Mesenchymal stem cell (in vitro differentiated cells and primary cell): ENCODE results near the gene STK24.

Experiments used
- DNase-seq: peaks from one replicate; pipeline ENCODE4 v3.0.0-alpha.2; 2013
- H2AFZ ChIP-seq: one replicate; pipeline ENCODE4 v1.6.1; 2013; ENCODE audit warnings: low read depth, mild to moderate bottlenecking, control low read depth, inconsistent platforms, low read length, moderate library complexity
- H2AK5ac ChIP-seq: 2 replicates; pipeline ENCODE4 v1.6.1; 2013; ENCODE audit warnings: low read length, moderate library complexity, mild to moderate bottlenecking, inconsistent platforms; ENCODE audit not compliant: severe bottlenecking
- H2BK120ac ChIP-seq: one replicate; pipeline ENCODE4 v1.6.1; 2013; ENCODE audit warnings: low read depth, mild to moderate bottlenecking, inconsistent platforms, low read length, moderate library complexity
- H2BK12ac ChIP-seq, 2 experiments: one replicate each; pipeline ENCODE4 v1.6.1; 2013; ENCODE audit warnings: inconsistent platforms in 2 of 2, low read length in 2 of 2, mild to moderate bottlenecking in 2 of 2, moderate library complexity in 2 of 2, control low read depth in 1 of 2
- H2BK15ac ChIP-seq: one replicate; pipeline ENCODE4 v1.6.1; 2013; ENCODE audit warnings: mild to moderate bottlenecking, low read depth, inconsistent platforms; ENCODE audit not compliant: poor library complexity, severe bottlenecking
- H2BK5ac ChIP-seq: 2 replicates; pipeline ENCODE4 v1.6.1; 2013; ENCODE audit warnings: low read depth, mild to moderate bottlenecking, low read length, control low read depth, inconsistent platforms; ENCODE audit not compliant: poor library complexity, severe bottlenecking
- H3K14ac ChIP-seq, 2 experiments: one replicate each; pipeline ENCODE4 v1.6.1; 2013; ENCODE audit warnings: inconsistent platforms in 2 of 2, low read length in 2 of 2, control low read depth in 1 of 2, mild to moderate bottlenecking in 1 of 2, moderate library complexity in 1 of 2
- H3K18ac ChIP-seq, 2 experiments: one replicate each; pipeline ENCODE4 v1.6.1; 2013; ENCODE audit warnings: inconsistent platforms in 2 of 2, low read length in 2 of 2, control low read depth in 1 of 2, low read depth in 1 of 2, mild to moderate bottlenecking in 1 of 2
- H3K23ac ChIP-seq, 2 experiments: one replicate each; pipeline ENCODE4 v1.6.1; 2013; ENCODE audit warnings: inconsistent platforms in 2 of 2, low read length in 2 of 2, mild to moderate bottlenecking in 2 of 2, moderate library complexity in 2 of 2, control low read depth in 1 of 2
- H3K27ac ChIP-seq: 2 replicates; pipeline ENCODE4 v1.5.1; 2013; ENCODE audit warnings: mild to moderate bottlenecking, moderate library complexity, low read length, control low read depth, inconsistent platforms; ENCODE audit not compliant: poor library complexity, severe bottlenecking
- H3K27me3 ChIP-seq, 2 experiments: 2 replicates each; pipeline versions ENCODE4 v1.6.1 to v1.7.0; 2013; ENCODE audit warnings: low read length in 2 of 2, mild to moderate bottlenecking in 2 of 2, moderate library complexity in 2 of 2, control low read depth in 1 of 2, inconsistent platforms in 1 of 2; ENCODE audit not compliant: control insufficient read depth in 1 of 2, insufficient read depth in 1 of 2
- H3K36me3 ChIP-seq, 2 experiments: 2 replicates each; pipeline versions ENCODE4 v1.6.1 to v1.7.0; 2013; ENCODE audit warnings: low read length in 2 of 2, control low read depth in 1 of 2, inconsistent platforms in 1 of 2, low read depth in 1 of 2, mild to moderate bottlenecking in 1 of 2; ENCODE audit not compliant: insufficient read depth in 2 of 2, control insufficient read depth in 1 of 2
- H3K4ac ChIP-seq, 2 experiments: one replicate each; pipeline ENCODE4 v1.6.1; 2013; ENCODE audit warnings: inconsistent platforms in 2 of 2, low read length in 2 of 2, mild to moderate bottlenecking in 2 of 2, moderate library complexity in 2 of 2, control low read depth in 1 of 2, low read depth in 1 of 2
- H3K4me1 ChIP-seq: 2 replicates; pipeline ENCODE4 v1.6.1; 2013; ENCODE audit warnings: low read depth, low read length, control low read depth; ENCODE audit not compliant: control insufficient read depth, insufficient read depth
- H3K4me2 ChIP-seq: 2 replicates; pipeline ENCODE4 v1.6.1; 2013; ENCODE audit warnings: low read length, mild to moderate bottlenecking, inconsistent platforms; ENCODE audit not compliant: poor library complexity, severe bottlenecking
- H3K4me3 ChIP-seq, 2 experiments: 2 replicates each; pipeline versions ENCODE4 v1.5.1 to v1.7.0; 2013; ENCODE audit warnings: low read length in 2 of 2, mild to moderate bottlenecking in 2 of 2, control low read depth in 1 of 2, low read depth in 1 of 2; ENCODE audit not compliant: insufficient read depth in 1 of 2
- H3K79me1 ChIP-seq: replicated peaks from 2 replicates; pipeline ENCODE4 v1.6.1; 2013; ENCODE audit warnings: mild to moderate bottlenecking, control low read depth, low read length, inconsistent platforms; ENCODE audit not compliant: poor library complexity, severe bottlenecking
- H3K9ac ChIP-seq: 2 replicates; pipeline ENCODE4 v1.7.0; 2013; ENCODE audit warnings: mild to moderate bottlenecking, low read length, moderate library complexity
- H3K9me3 ChIP-seq: 2 replicates; pipeline ENCODE4 v1.7.0; 2013; ENCODE audit warnings: mild to moderate bottlenecking, low read length; ENCODE audit not compliant: control insufficient read depth
- H4K8ac ChIP-seq: one replicate; pipeline ENCODE4 v1.6.1; 2013; ENCODE audit warnings: inconsistent platforms, mild to moderate bottlenecking, low read length, moderate library complexity
- H4K91ac ChIP-seq: one replicate; pipeline ENCODE4 v1.6.1; 2013; ENCODE audit warnings: mild to moderate bottlenecking, low read length, inconsistent platforms
- WGBS: methylation state at CpG from one replicate; pipeline ENCODE4 v1.1.7; 2013; ENCODE audit warnings: mixed read lengths; 5-methylcytosine and 5-hydroxymethylcytosine counted together

STK24 gene

GRCh38 chr13:98410612-98411011 lies 166.3 kb downstream of the STK24 start:
- no peak overlapping the region for H4K8ac ChIP-seq
- H2BK120ac ChIP-seq = no peak overlapping the region
- peaks cover 25% of the 10 kb centered on the region for H3K79me1 ChIP-seq
- no peak overlapping the region for H2AFZ ChIP-seq
- no peaks in the 10 kb centered on the region for H3K9me3 ChIP-seq
- H3K4me1 ChIP-seq = no peaks in the 10 kb centered on the region
- no peak overlapping the region for H3K4me3 ChIP-seq
- no peak overlapping the region for H3K27ac ChIP-seq
- H3K4me2 ChIP-seq = no peak overlapping the region
- no peak overlapping the region for H3K9ac ChIP-seq
- no peaks in the 10 kb centered on the region for H3K27me3 ChIP-seq
- WGBS = 93% methylated on average over 10 of the region's 11 CpGs
- H3K4ac ChIP-seq = no peak overlapping the region
- H4K91ac ChIP-seq = no peak overlapping the region
- H2BK15ac ChIP-seq = no peak overlapping the region
- no peak overlapping the region for H2BK5ac ChIP-seq
- no peak overlapping the region for H2BK12ac ChIP-seq
- peaks cover 53 to 66% of the 10 kb centered on the region in 2 experiments for H3K36me3 ChIP-seq
- H3K18ac ChIP-seq = no peak overlapping the region
- H3K23ac ChIP-seq = no peak overlapping the region
- H3K14ac ChIP-seq = no peak overlapping the region
- no peak overlapping the region for H2AK5ac ChIP-seq
- no peak for DNase-seq

- no peak overlapping the region for H4K91ac ChIP-seq
- H2BK12ac ChIP-seq = no peak overlapping the region
- no peak overlapping the region for H2BK5ac ChIP-seq
- no peak for DNase-seq
- H3K4ac ChIP-seq = no peak overlapping the region
- H3K4me2 ChIP-seq = no peak overlapping the region
- no peaks in the 10 kb centered on the region for H3K27me3 ChIP-seq
- peaks cover 42 to 53% of the 10 kb centered on the region in 2 experiments for H3K36me3 ChIP-seq
- H3K18ac ChIP-seq = no peak overlapping the region
- no peak overlapping the region for H3K14ac ChIP-seq
- no peak overlapping the region for H3K4me3 ChIP-seq
- WGBS = 93% methylated on average over 5 of the region's 13 CpGs
- no peak overlapping the region for H4K8ac ChIP-seq
- no peaks in the 10 kb centered on the region for H3K4me1 ChIP-seq
- no peak overlapping the region for H2AK5ac ChIP-seq
- H2BK15ac ChIP-seq = no peak overlapping the region
- no peaks in the 10 kb centered on the region for H3K9me3 ChIP-seq
- H2BK120ac ChIP-seq = no peak overlapping the region
- H2AFZ ChIP-seq = no peak overlapping the region
- H3K79me1 ChIP-seq = peaks cover 15% of the 10 kb centered on the region
- no peak overlapping the region for H3K27ac ChIP-seq
- H3K23ac ChIP-seq = no peak overlapping the region
- no peak overlapping the region for H3K9ac ChIP-seq
Measured at GRCh38 chr13:98409281-98409680, 167.6 kb downstream of the STK24 start.

DNA sequence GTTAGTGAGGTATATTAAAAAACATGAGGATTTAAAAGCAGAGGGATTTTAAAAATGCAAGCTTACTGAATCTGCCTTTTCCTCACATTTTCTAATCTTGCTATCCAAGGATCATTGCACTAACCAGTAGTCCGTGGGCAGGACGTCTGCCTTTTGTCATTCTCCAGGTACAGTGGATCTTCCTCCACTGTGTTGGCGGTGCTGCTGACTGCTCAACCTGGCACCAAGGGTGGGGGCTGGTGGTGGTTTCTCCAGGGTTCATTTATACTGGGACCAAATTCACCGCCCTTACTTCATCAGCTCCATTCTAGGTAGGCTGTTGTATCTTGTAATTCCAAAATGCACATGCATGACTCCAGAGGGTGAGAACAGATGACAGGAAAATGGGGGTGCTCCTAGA lies 169.3 kb downstream of the STK24 start:
- H3K4me1 ChIP-seq = no peaks in the 10 kb centered on the region
- no peak overlapping the region for H4K91ac ChIP-seq
- H2AK5ac ChIP-seq = no peak overlapping the region
- H2BK120ac ChIP-seq = no peak overlapping the region
- peaks cover 40 to 48% of the 10 kb centered on the region in 2 experiments for H3K36me3 ChIP-seq
- peaks cover 18% of the 10 kb centered on the region for H3K79me1 ChIP-seq
- no peak overlapping the region for H3K18ac ChIP-seq
- DNase-seq = no peak
- H3K9ac ChIP-seq = no peak overlapping the region
- no peak overlapping the region for H3K4ac ChIP-seq
- H2BK12ac ChIP-seq = peak overlapping the region in 1 of 2 experiments; percentile 34
- H3K4me3 ChIP-seq = no peak overlapping the region
- H3K9me3 ChIP-seq = no peaks in the 10 kb centered on the region
- no peaks in the 10 kb centered on the region for H3K27me3 ChIP-seq
- no peak overlapping the region for H2AFZ ChIP-seq
- no peak overlapping the region for H3K27ac ChIP-seq
- no peak overlapping the region for H3K14ac ChIP-seq
- no peak overlapping the region for H2BK5ac ChIP-seq
- peak overlapping the region; percentile 28 for H4K8ac ChIP-seq
- no peak overlapping the region for H3K23ac ChIP-seq
- WGBS = 95% methylated on average over 3 of the region's 4 CpGs
- H2BK15ac ChIP-seq = no peak overlapping the region
- H3K4me2 ChIP-seq = no peak overlapping the region

DNA sequence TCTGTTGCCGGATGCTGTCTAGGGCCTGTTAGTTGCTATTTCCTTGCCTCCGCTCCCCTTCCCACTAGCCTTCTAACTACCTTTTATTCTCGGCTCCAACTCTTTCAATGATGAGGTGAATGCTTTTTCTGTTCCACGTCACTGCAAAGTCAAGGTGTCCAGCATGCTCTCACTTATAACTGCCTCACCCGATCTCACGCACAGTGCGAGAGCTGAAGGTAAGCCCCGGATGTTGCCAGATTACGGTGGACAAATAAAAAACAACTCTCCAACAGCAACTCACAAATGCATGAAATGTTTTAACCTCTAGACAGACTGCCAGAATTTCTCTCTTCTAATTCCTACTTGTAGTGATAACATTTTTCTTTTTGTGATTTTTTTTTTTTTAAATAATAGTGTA lies 169.9 kb downstream of the STK24 start:
- Histone ChIP-seq H3K79me1 (peaks cover 23% of the 10 kb centered on the region), H2AFZ (no peak overlapping the region), H3K27me3 (no peaks in the 10 kb centered on the region), H3K4me1 (no peaks in the 10 kb centered on the region), H4K91ac (no peak overlapping the region), H3K18ac (no peak overlapping the region), H3K4ac (no peak overlapping the region), H2AK5ac (no peak overlapping the region), H2BK15ac (no peak overlapping the region), H2BK5ac (no peak overlapping the region), H2BK12ac (no peak overlapping the region), H2BK120ac (no peak overlapping the region), H3K9ac (no peak overlapping the region), H4K8ac (no peak overlapping the region), H3K23ac (no peak overlapping the region), H3K4me3 (no peak overlapping the region), H3K9me3 (no peaks in the 10 kb centered on the region), H3K36me3 (peaks cover 43 to 44% of the 10 kb centered on the region in 2 experiments), H3K4me2 (no peak overlapping the region), H3K14ac (no peak overlapping the region), H3K27ac (no peak overlapping the region)
- DNase-seq = no peak
- 97% methylated on average over 9 of the region's 9 CpGs for WGBS
